ENCODE measurements around the gene DNAJC13. TPM values are rescaled to one million over a fixed set of nuclear protein-coding genes. Genes with fewer than 3 reads are reported as not detected.

The DNAJC13 gene
- total RNA-seq, 1 experiment from 2014 or later, result 28.8 TPM

DNA sequence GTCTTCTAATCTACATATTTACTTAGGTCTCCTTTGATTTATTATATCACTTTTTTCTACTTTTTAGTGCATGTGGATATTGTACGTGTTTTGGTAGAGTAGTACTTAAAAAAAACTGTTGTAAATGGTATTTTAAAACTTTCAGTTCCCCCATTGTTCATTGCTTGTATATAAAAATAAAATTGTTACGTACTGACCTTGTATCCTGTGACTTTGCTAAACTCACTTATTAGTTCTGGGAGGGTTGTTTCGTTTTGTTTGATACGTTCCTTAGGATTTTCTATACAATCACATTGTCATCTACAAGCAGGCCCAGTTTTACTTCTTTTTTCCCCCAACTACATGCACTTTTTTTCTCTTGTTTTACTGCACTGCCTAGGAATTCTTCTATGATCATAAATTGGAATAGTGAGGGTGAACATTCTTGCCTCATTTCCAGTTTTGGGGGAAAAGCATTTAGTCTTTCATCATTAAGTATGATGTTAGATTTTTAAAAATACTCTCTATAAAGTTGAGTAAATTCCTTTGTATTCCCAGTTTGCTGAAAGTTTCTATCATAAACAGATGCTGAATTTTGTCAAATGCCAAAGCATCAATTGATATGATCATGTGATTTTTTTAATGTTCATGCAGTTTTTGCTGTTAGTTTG lies 146.2 kb downstream of the DNAJC13 start (continued):
- TF ChIP-seq, protein P1, sequence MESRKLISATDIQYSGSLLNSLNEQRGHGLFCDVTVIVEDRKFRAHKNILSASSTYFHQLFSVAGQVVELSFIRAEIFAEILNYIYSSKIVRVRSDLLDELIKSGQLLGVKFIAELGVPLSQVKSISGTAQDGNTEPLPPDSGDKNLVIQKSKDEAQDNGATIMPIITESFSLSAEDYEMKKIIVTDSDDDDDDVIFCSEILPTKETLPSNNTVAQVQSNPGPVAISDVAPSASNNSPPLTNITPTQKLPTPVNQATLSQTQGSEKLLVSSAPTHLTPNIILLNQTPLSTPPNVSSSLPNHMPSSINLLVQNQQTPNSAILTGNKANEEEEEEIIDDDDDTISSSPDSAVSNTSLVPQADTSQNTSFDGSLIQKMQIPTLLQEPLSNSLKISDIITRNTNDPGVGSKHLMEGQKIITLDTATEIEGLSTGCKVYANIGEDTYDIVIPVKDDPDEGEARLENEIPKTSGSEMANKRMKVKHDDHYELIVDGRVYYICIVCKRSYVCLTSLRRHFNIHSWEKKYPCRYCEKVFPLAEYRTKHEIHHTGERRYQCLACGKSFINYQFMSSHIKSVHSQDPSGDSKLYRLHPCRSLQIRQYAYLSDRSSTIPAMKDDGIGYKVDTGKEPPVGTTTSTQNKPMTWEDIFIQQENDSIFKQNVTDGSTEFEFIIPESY (IDR thresholded peaks at IDR 0.05; ENCODE audit: extremely low read depth, insufficient replicate concordance, low read length), result no peak
- no peak for TF ChIP-seq POLR2AphosphoS5 (IDR thresholded peaks at IDR 0.05; ENCODE audit: low read depth, low read length)
- no peak for TF ChIP-seq EGR1 (IDR thresholded peaks at IDR 0.05; ENCODE audit: low read depth)
- no peak for TF ChIP-seq ZFX (IDR thresholded peaks at IDR 0.05)
- TF ChIP-seq, protein P2, sequence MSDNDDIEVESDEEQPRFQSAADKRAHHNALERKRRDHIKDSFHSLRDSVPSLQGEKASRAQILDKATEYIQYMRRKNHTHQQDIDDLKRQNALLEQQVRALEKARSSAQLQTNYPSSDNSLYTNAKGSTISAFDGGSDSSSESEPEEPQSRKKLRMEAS (IDR thresholded peaks at IDR 0.05), result no peak
- TF ChIP-seq JUND (IDR thresholded peaks at IDR 0.05), result no peak
- no peak for TF ChIP-seq SRF (IDR thresholded peaks at IDR 0.05; ENCODE audit: low read depth)
- no peak for TF ChIP-seq YY1 (IDR thresholded peaks at IDR 0.05; ENCODE audit: extremely low read depth, insufficient replicate concordance, low read depth, low read length)
- no peak for TF ChIP-seq CBX3 (IDR thresholded peaks at IDR 0.05; ENCODE audit: low read depth)

DNA sequence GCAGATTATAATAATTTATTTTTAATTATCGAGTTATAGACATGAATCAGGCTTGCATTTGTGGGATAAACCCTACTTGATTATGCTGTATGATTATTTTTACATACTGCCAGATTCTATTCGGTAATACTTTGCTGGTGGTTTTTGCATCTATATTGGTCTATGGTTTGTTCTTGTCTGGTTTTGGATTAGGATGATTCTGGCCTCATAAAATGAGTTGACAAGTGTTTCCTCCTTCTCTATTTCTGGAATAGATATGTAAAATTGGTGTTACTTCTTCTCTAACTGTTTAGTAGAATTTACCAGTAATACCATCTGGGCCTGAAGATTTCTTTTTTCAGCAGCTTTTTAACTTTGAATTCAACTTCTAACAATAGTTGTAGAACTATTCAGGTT lies 146.8 kb downstream of the DNAJC13 start:
- no peak overlapping the region for H3K27ac ChIP-seq (ENCODE audit: low read depth, low read length)
- H3K4me3 ChIP-seq (replicated peaks in 1 of 2; ENCODE audit: low read depth in 1 of 2, low read length in 2 of 2), result no peak overlapping the region
- no peaks in the 10 kb centered on the region for H3K79me2 ChIP-seq (ENCODE audit: insufficient read depth, low read length)
- intact Hi-C loops (cut with micrococcal nuclease), result no loop called here
- no peaks in the 10 kb centered on the region for H3K9me2 ChIP-seq (ENCODE audit: insufficient read depth)
- H3K36me3 ChIP-seq (ENCODE audit: control insufficient read depth in 1 of 2, insufficient read depth in 2 of 2, low read length in 2 of 2), result no peaks in the 10 kb centered on the region
- H3K4me1 ChIP-seq (ENCODE audit: control insufficient read depth in 1 of 2, insufficient read depth in 2 of 2, low read length in 2 of 2), result no peaks in the 10 kb centered on the region
- ATAC-seq, result no peak
- POLR2A ChIA-PET, result no interaction called here
- CTCF ChIA-PET, result no interaction called here
- TF ChIP-seq POLR2AphosphoS5 (IDR thresholded peaks at IDR 0.05; ENCODE audit: low read depth, low read length) (no peak), TCF7L2 (IDR thresholded peaks at IDR 0.05; ENCODE audit: borderline replicate concordance, extremely low read depth, insufficient read depth, insufficient read length) (no peak), EGR1 (IDR thresholded peaks at IDR 0.05; ENCODE audit: low read depth) (no peak), SP1 (IDR thresholded peaks at IDR 0.05; ENCODE audit: low read depth) (no peak), JUND (IDR thresholded peaks at IDR 0.05) (no peak), YY1 (IDR thresholded peaks at IDR 0.05; ENCODE audit: extremely low read depth, insufficient replicate concordance, low read depth, low read length) (no peak), ZFX (IDR thresholded peaks at IDR 0.05) (no peak)
- TF ChIP-seq, protein P3, sequence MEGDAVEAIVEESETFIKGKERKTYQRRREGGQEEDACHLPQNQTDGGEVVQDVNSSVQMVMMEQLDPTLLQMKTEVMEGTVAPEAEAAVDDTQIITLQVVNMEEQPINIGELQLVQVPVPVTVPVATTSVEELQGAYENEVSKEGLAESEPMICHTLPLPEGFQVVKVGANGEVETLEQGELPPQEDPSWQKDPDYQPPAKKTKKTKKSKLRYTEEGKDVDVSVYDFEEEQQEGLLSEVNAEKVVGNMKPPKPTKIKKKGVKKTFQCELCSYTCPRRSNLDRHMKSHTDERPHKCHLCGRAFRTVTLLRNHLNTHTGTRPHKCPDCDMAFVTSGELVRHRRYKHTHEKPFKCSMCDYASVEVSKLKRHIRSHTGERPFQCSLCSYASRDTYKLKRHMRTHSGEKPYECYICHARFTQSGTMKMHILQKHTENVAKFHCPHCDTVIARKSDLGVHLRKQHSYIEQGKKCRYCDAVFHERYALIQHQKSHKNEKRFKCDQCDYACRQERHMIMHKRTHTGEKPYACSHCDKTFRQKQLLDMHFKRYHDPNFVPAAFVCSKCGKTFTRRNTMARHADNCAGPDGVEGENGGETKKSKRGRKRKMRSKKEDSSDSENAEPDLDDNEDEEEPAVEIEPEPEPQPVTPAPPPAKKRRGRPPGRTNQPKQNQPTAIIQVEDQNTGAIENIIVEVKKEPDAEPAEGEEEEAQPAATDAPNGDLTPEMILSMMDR (IDR thresholded peaks at IDR 0.05 in 2 of 3, conservative IDR thresholded peaks at IDR 0.05 in 1 of 3; ENCODE audit: borderline replicate concordance in 1 of 3, insufficient read depth in 1 of 3, low read depth in 2 of 3, low read length in 2 of 3), result no peak
- TF ChIP-seq, protein P1 (IDR thresholded peaks at IDR 0.05; ENCODE audit: extremely low read depth, insufficient replicate concordance, low read length), result no peak
- TF ChIP-seq, protein P2 (IDR thresholded peaks at IDR 0.05), result no peak
- DNase-seq (ENCODE audit: low read depth, low spot score), result no peak
- BruUV-seq (replicated peaks), result no TSS peak
- no peaks in the 10 kb centered on the region for H3K27me3 ChIP-seq (ENCODE audit: insufficient read depth, low read length)
- no peaks in the 10 kb centered on the region for H3K9me3 ChIP-seq (ENCODE audit: control insufficient read depth in 1 of 2, insufficient read depth in 1 of 2, low read depth in 1 of 2, low read length in 2 of 2)
- RAD21 ChIA-PET (ENCODE audit: low non-redundant PET in 1 of 2, low total read pairs in 2 of 2, uncharacterized antibody in 2 of 2, unreplicated experiment in 2 of 2), result no interaction called here
- H3K4me2 ChIP-seq (ENCODE audit: low read length), result no peak overlapping the region
- no peaks in the 10 kb centered on the region for H4K20me1 ChIP-seq (ENCODE audit: insufficient read depth)
- no peak overlapping the region for H3K9ac ChIP-seq (ENCODE audit: low read length)
- no peak overlapping the region for H2AFZ ChIP-seq (ENCODE audit: low read depth, low read length, poor library complexity, severe bottlenecking)
